Fibroblast of lung (primary cell): ENCODE results near the gene MSMB. TPM values are rescaled to one million over a fixed set of nuclear protein-coding genes. Genes with fewer than 3 reads are reported as not detected.

Experiments
- DNase-seq, 2 donors: peaks; one replicate each; pipeline versions ENCODE4 v3.0.0 to v3.0.0-alpha.2; 2010; ENCODE audit warnings: low read depth in 2 of 2
- H2AFZ ChIP-seq: 2 replicates; pipeline ENCODE4 v1.5.1; 2012; ENCODE audit warnings: low read length, control low read depth, inconsistent platforms
- H3K27ac ChIP-seq: 2 replicates; pipeline ENCODE4 v1.5.1; 2011; ENCODE audit warnings: low read length, control low read depth; ENCODE audit not compliant: insufficient read depth
- H3K27me3 ChIP-seq: 2 replicates; pipeline ENCODE4 v1.5.1; 2011; ENCODE audit warnings: mild to moderate bottlenecking, low read length; ENCODE audit not compliant: control insufficient read depth, insufficient read depth
- H3K36me3 ChIP-seq: 2 replicates; pipeline ENCODE4 v1.5.1; 2011; ENCODE audit warnings: low read length; ENCODE audit not compliant: control insufficient read depth, insufficient read depth
- H3K4me1 ChIP-seq: 2 replicates; pipeline ENCODE4 v1.5.1; 2011; ENCODE audit warnings: low read length; ENCODE audit not compliant: control insufficient read depth, insufficient read depth; ENCODE audit errors: extremely low read depth
- H3K4me2 ChIP-seq: 2 replicates; pipeline ENCODE4 v1.5.1; 2011; ENCODE audit warnings: low read length, control low read depth; ENCODE audit not compliant: insufficient read depth; ENCODE audit errors: extremely low read depth
- H3K4me3 ChIP-seq, 4 experiments: fragments of 200-600 bp in 1 of 4; sonication (generic) in 1 of 4; replicated peaks in 1 of 4; 2 replicates each; pipeline ENCODE4 v1.5.1; 2011 to 2016; ENCODE audit warnings: low read length in 4 of 4, low read depth in 3 of 4, mild to moderate bottlenecking in 3 of 4, control low read depth in 2 of 4, inconsistent platforms in 1 of 4, mixed read lengths in 1 of 4; ENCODE audit not compliant: insufficient read depth in 1 of 4; ENCODE audit errors: control extremely low read depth in 1 of 4
- H3K79me2 ChIP-seq: 2 replicates; pipeline ENCODE4 v1.5.1; 2012; ENCODE audit warnings: mild to moderate bottlenecking, low read length, inconsistent platforms; ENCODE audit not compliant: control insufficient read depth, insufficient read depth
- H3K9ac ChIP-seq: 2 replicates; pipeline ENCODE4 v1.5.1; 2011; ENCODE audit warnings: mild to moderate bottlenecking, low read length, control low read depth; ENCODE audit not compliant: insufficient read depth
- H3K9me3 ChIP-seq: 2 replicates; pipeline ENCODE4 v1.5.1; 2012; ENCODE audit warnings: low read depth, low read length; ENCODE audit not compliant: control insufficient read depth, insufficient read depth
- H4K20me1 ChIP-seq: 2 replicates; pipeline ENCODE4 v1.5.1; 2011; ENCODE audit warnings: low read length; ENCODE audit not compliant: control insufficient read depth, insufficient read depth; ENCODE audit errors: extremely low read depth
- EZH2 ChIP-seq: IDR thresholded peaks from 2 replicates; pipeline ENCODE4 v1.5.1; 2012; ENCODE audit warnings: low read length, control low read depth, mild to moderate bottlenecking; ENCODE audit errors: missing control alignments
- polyA plus RNA-seq, 2 donors: library from polyadenylated mRNA; depleted of rRNA in 1 of 2; stranded (reverse) in 1 of 2; unstranded in 1 of 2; fragments of >200 nt; gene quantifications; 2 replicates each; pipeline ENCODE4 v1.2.1, GENCODE V29; 2011 to 2012; ENCODE audit warnings: missing spikeins in 1 of 2
- total RNA-seq: library from RNA; depleted of rRNA; stranded (reverse); fragments of >200 nt; gene quantifications from 2 replicates; pipeline ENCODE4 v1.2.1, GENCODE V29; 2014
- TF ChIP-seq, protein P1 (sequence below), 2 donors: IDR thresholded peaks in 1 of 2; conservative IDR thresholded peaks in 1 of 2; 1 replicate in 1 of 2; 2 replicates in 1 of 2; pipeline ENCODE4 v1.5.1; 2011 to 2012; ENCODE audit warnings: low read length in 2 of 2, control low read depth in 1 of 2, inconsistent platforms in 1 of 2, low read depth in 1 of 2, mild to moderate bottlenecking in 1 of 2

The MSMB gene
- total and polyA plus RNA-seq, 2 donors (not counting 1 experiment from before 2014, with no cell fraction given): not detected

DNA sequence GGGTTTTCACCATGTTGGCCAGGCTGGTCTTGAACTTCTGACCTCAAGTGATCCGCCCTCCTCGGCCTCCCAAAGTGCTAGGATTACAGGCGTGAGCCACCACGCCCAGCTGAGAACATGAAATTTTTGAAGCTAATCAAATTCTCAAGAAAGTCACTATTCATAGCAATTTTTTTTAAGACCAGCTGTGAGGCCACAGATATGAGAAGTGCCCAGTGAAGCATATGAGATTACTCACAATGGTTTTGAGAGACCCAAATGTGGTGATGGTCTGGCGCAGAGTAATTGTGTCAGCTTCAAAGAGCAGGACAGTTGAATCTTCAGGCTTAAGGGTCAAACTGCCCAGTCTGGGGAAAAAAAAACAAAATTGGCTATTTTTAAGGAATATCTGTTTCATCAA lies 31.9 kb downstream of the MSMB start:
- peak in 1 of 2 donors; percentile 27 for DNase-seq
- no peak overlapping the region for H2AFZ ChIP-seq
- no peak overlapping the region for H3K9ac ChIP-seq
- H3K9me3 ChIP-seq: no peaks in the 10 kb centered on the region
- H3K4me3 ChIP-seq: no peak overlapping the region
- H4K20me1 ChIP-seq: no peaks in the 10 kb centered on the region
- peaks cover 40% of the 10 kb centered on the region for H3K79me2 ChIP-seq
- TF ChIP-seq, protein P1, sequence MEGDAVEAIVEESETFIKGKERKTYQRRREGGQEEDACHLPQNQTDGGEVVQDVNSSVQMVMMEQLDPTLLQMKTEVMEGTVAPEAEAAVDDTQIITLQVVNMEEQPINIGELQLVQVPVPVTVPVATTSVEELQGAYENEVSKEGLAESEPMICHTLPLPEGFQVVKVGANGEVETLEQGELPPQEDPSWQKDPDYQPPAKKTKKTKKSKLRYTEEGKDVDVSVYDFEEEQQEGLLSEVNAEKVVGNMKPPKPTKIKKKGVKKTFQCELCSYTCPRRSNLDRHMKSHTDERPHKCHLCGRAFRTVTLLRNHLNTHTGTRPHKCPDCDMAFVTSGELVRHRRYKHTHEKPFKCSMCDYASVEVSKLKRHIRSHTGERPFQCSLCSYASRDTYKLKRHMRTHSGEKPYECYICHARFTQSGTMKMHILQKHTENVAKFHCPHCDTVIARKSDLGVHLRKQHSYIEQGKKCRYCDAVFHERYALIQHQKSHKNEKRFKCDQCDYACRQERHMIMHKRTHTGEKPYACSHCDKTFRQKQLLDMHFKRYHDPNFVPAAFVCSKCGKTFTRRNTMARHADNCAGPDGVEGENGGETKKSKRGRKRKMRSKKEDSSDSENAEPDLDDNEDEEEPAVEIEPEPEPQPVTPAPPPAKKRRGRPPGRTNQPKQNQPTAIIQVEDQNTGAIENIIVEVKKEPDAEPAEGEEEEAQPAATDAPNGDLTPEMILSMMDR (conservative IDR thresholded peaks at IDR 0.05 in 1 of 2, IDR thresholded peaks at IDR 0.05 in 1 of 2; ENCODE audit: low read depth in 1 of 2, low read length in 2 of 2): no peak
- no peak for TF ChIP-seq EZH2
- peak overlapping the region; percentile 70 for H3K27ac ChIP-seq
- no peak overlapping the region for H3K4me2 ChIP-seq
- peaks cover 8% of the 10 kb centered on the region for H3K4me1 ChIP-seq
- H3K36me3 ChIP-seq: peaks cover 10% of the 10 kb centered on the region
- H3K27me3 ChIP-seq: no peaks in the 10 kb centered on the region

- no peak for TF ChIP-seq EZH2
- TF ChIP-seq, protein P1 (conservative IDR thresholded peaks at IDR 0.05 in 1 of 2, IDR thresholded peaks at IDR 0.05 in 1 of 2; ENCODE audit: low read depth in 1 of 2, low read length in 2 of 2): no peak
- peaks cover 6% of the 10 kb centered on the region for H3K4me1 ChIP-seq
- no peak for DNase-seq
- peaks cover 26% of the 10 kb centered on the region for H3K79me2 ChIP-seq
- no peaks in the 10 kb centered on the region for H4K20me1 ChIP-seq
- no peak overlapping the region for H2AFZ ChIP-seq
- H3K9ac ChIP-seq: no peak overlapping the region
- no peak overlapping the region for H3K4me2 ChIP-seq
- H3K27me3 ChIP-seq: no peaks in the 10 kb centered on the region
- no peaks in the 10 kb centered on the region for H3K9me3 ChIP-seq
- peaks cover 14% of the 10 kb centered on the region for H3K36me3 ChIP-seq
- no peak overlapping the region for H3K27ac ChIP-seq
- H3K4me3 ChIP-seq: no peak overlapping the region
Observed at GRCh38 chr10:46012746-46013145, 33.3 kb downstream of the MSMB start.

GRCh38 chr10:46006219-46006618 lies 39.9 kb downstream of the MSMB start:
- no peaks in the 10 kb centered on the region for H3K9me3 ChIP-seq
- H3K9ac ChIP-seq: no peak overlapping the region
- peaks cover 2% of the 10 kb centered on the region for H3K79me2 ChIP-seq
- no peaks in the 10 kb centered on the region for H4K20me1 ChIP-seq
- no peaks in the 10 kb centered on the region for H3K4me1 ChIP-seq
- no peak overlapping the region for H3K4me2 ChIP-seq
- H3K36me3 ChIP-seq: peaks cover 10% of the 10 kb centered on the region
- no peak overlapping the region for H3K4me3 ChIP-seq
- H2AFZ ChIP-seq: no peak overlapping the region
- TF ChIP-seq, protein P1 (conservative IDR thresholded peaks at IDR 0.05 in 1 of 2, IDR thresholded peaks at IDR 0.05 in 1 of 2; ENCODE audit: low read depth in 1 of 2, low read length in 2 of 2): no peak
- no peak for TF ChIP-seq EZH2
- peak overlapping the region; percentile 9 for H3K27ac ChIP-seq
- no peaks in the 10 kb centered on the region for H3K27me3 ChIP-seq
- peak; percentile 63 to 83 for DNase-seq
